Right lobe of liver (tissue), 6 donors: ENCODE data around the gene COL21A1. TPM values are rescaled to one million over a fixed set of nuclear protein-coding genes. Genes with fewer than 3 reads are reported as not detected.

Experiments used
- ATAC-seq, 4 donors: fragments of 200-7000 bp; cut with Tn5 transposase; one replicate each; pipeline ENCODE4 v1.9.1; 2020; ENCODE audit warnings: mild to moderate bottlenecking in 4 of 4, moderate library complexity in 4 of 4
- DNase-seq, 3 donors: peaks; one replicate each; pipeline ENCODE4 v3.0.0-alpha.2; 2020
- H3K27ac ChIP-seq, 3 donors: fragments of 200-600 bp; one replicate each; pipeline ENCODE4 v1.8.0; 2022
- H3K27me3 ChIP-seq, 2 donors: fragments of 200-600 bp; one replicate each; pipeline ENCODE4 v1.8.0; 2022
- H3K36me3 ChIP-seq, 4 donors: fragments of 200-600 bp; sonication (generic) in 1 of 4; one replicate each; pipeline versions ENCODE4 v1.5.1 to v1.8.0; 2017 to 2022; ENCODE audit warnings: control low read depth in 1 of 4
- H3K4me1 ChIP-seq, 4 donors: fragments of 200-600 bp; sonication (generic) in 1 of 4; one replicate each; pipeline versions ENCODE4 v1.5.1 to v1.8.0; 2017 to 2022; ENCODE audit warnings: control low read depth in 1 of 4
- H3K4me3 ChIP-seq, 3 donors: fragments of 200-600 bp; one replicate each; pipeline ENCODE4 v1.8.0; 2022
- H3K9me3 ChIP-seq, 4 donors: fragments of 200-600 bp; sonication (generic) in 1 of 4; one replicate each; pipeline versions ENCODE4 v1.5.1 to v1.8.0; 2017 to 2022; ENCODE audit warnings: control low read depth in 1 of 4
- POLR2A ChIP-seq: fragments of 450-650 bp; IDR thresholded peaks from one replicate; pipeline ENCODE4 v1.6.1; 2017; ENCODE audit warnings: antibody characterized with exemption, mild to moderate bottlenecking
- WGBS: methylation state at CpG from one replicate; pipeline ENCODE4 v1.1.6; 2018; ENCODE audit warnings: low coverage, low lambda C conversion rate; ENCODE audit not compliant: insufficient coverage; ENCODE audit errors: missing lambda C conversion rate; 5-methylcytosine and 5-hydroxymethylcytosine counted together
- intact Hi-C, 2 donors: fragments of 100-400 bp; cut with DNase I; formaldehyde crosslinking; loops; one replicate each; pipeline versions ENCODE4 v1.11.2 to v1.14.1; 2022
- total RNA-seq, 6 experiments: library from RNA; depleted of rRNA in 2 of 6; stranded (reverse); fragments of >200 nt in 2 of 6; fragmentation: NEBNext Ultra II Directional in 3 of 6; extraction: Animal tissue kit (Norgen Biotek cat#: 25700) in 3 of 6; gene quantifications; one replicate each; pipeline versions ENCODE4 v1.1.0 to v1.2.4, GENCODE V29; 2016 to 2023
- TF ChIP-seq, protein P1 (sequence below), 4 donors: fragments of 200-600 bp in 3 of 4; fragments of 450-650 bp in 1 of 4; IDR thresholded peaks; one replicate each; pipeline versions ENCODE4 v1.5.1 to v1.8.0; 2016 to 2022; ENCODE audit warnings: antibody characterized with exemption in 4 of 4, mild to moderate bottlenecking in 2 of 4
- donor health status: DM: no; HTN: yes; CAD: no.
- donor health status: DM: no; HTN: no; CAD: no.
- donor health status: DM: no; HTN: no; CAD: no.
- donor health status: DM: no; HTN: yes; CAD: no.
- donor health status: DM: no; HTN: yes; CAD: no.

Gene COL21A1
- total RNA-seq, 6 experiments from 2014 or later, result 0.11 to 0.73 (median 0.50) TPM

DNA sequence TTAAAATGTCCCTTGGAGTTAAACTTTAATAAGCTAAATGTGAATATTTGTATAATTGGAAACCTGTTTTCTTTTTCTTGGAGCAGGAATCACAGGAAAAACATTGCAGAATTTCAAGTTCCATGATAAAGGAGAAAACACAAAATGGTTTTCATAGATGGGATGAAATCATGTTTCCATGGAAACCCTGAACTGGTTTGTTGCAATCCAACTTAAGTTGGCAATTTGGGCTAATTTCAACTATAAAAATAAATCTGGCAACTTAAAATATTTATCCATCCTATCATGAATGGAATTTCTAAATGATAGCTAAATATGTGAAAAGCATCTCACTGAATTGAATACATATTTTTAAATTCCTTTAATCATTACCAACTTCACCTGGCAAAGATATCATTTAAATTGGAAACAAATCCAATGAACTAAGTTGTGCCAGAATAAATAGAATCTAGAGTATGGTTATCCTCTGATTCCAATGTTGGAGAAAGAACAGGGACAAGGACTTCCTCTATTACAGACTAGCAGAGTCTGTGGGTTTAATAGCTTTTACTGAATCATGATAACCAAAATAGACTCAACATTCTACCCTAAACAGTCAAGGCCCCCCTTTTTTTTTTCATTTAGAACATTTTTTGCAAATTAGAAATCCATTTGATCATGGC is 33.2 kb downstream of the COL21A1 start:
- Histone ChIP-seq H3K27ac (no peak overlapping the region), H3K27me3 (no peaks in the 10 kb centered on the region), H3K9me3 (no peaks in the 10 kb centered on the region), H3K4me1 (no peaks in the 10 kb centered on the region), H3K4me3 (no peak overlapping the region), H3K36me3 (no peaks in the 10 kb centered on the region)
- TF ChIP-seq, protein P1, sequence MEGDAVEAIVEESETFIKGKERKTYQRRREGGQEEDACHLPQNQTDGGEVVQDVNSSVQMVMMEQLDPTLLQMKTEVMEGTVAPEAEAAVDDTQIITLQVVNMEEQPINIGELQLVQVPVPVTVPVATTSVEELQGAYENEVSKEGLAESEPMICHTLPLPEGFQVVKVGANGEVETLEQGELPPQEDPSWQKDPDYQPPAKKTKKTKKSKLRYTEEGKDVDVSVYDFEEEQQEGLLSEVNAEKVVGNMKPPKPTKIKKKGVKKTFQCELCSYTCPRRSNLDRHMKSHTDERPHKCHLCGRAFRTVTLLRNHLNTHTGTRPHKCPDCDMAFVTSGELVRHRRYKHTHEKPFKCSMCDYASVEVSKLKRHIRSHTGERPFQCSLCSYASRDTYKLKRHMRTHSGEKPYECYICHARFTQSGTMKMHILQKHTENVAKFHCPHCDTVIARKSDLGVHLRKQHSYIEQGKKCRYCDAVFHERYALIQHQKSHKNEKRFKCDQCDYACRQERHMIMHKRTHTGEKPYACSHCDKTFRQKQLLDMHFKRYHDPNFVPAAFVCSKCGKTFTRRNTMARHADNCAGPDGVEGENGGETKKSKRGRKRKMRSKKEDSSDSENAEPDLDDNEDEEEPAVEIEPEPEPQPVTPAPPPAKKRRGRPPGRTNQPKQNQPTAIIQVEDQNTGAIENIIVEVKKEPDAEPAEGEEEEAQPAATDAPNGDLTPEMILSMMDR (IDR thresholded peaks at IDR 0.05), result no peak
- TF ChIP-seq POLR2A, result no peak
- intact Hi-C loops, result no loop called here
- DNase-seq (no peak), ATAC-seq (no peak)

DNA sequence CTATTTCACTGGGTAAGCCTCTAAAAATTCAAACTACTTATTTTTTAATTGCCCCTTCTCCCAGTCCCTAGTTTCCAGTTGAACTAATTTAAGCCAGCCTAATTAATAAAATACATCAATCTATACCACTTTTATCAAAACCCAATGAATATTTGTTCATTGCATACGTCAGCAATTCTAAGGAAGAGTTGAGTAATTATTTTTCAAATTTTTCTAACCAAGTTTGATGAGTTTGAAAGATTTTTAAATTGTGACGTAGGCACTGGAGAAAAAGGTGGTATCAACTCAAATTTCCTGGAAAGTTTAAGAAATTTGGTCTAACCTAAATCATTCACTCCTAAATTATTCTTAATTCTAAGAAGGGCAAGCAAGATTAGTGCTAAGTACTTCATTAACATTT is 35.7 kb downstream of the COL21A1 start:
- Histone ChIP-seq H3K27ac (no peak overlapping the region), H3K4me3 (no peak overlapping the region), H3K4me1 (no peaks in the 10 kb centered on the region), H3K27me3 (no peaks in the 10 kb centered on the region), H3K36me3 (no peaks in the 10 kb centered on the region), H3K9me3 (no peaks in the 10 kb centered on the region)
- ATAC-seq (no peak), DNase-seq (no peak)
- WGBS, result 22% methylated on average over 2 of the region's 2 CpGs
- TF ChIP-seq, protein P1 (IDR thresholded peaks at IDR 0.05), result no peak
- no peak for TF ChIP-seq POLR2A
- intact Hi-C loops, result no loop called here

DNA sequence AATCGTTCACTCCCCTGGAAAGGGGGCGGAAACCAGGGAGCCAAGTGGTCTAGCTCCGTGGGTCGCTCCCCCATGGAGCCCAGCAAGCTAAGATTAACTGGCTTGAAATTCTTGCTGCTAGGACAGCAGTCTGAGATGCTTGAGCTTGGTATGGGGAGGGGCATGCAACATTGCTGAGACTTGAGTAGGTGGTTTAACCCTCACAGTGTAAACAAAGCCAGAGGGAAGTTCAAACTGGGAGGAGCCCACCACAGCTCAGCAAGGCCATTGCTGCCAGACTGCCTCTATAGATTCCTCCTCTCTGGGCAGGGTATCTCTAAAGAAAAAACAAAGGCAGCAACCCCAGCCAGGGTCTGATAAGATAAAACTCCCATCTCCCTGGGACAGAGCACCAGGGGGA is 43.2 kb downstream of the COL21A1 start:
- H3K27me3 ChIP-seq, result no peaks in the 10 kb centered on the region
- TF ChIP-seq, protein P1 (IDR thresholded peaks at IDR 0.05), result no peak
- no peak for TF ChIP-seq POLR2A
- no peaks in the 10 kb centered on the region for H3K9me3 ChIP-seq
- no peak overlapping the region for H3K27ac ChIP-seq
- H3K4me1 ChIP-seq, result no peaks in the 10 kb centered on the region
- intact Hi-C loops, result no loop called here
- 70% methylated on average over 4 of the region's 4 CpGs for WGBS
- no peak overlapping the region for H3K4me3 ChIP-seq
- no peak for ATAC-seq
- H3K36me3 ChIP-seq, result no peaks in the 10 kb centered on the region
- no peak for DNase-seq

DNA sequence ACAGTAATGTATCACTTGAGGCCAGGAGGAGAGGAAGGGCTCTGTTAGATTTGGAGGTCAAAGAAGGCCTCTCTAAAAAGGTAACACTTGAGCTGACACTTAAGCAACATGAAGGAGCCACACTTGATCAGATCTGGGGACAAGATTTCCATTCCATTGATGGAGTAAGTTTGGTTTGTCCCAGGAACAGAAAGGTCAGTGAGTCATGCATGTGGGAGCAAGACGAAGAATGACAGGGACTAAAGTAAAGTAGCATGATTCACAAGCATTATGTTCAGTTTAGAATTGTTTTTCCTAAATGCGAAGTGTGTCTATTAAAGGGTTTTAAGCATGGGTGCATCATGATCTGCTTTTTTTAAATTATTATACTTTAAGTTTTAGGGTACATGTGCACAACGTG is 47.4 kb downstream of the COL21A1 start:
- TF ChIP-seq, protein P1 (IDR thresholded peaks at IDR 0.05), result no peak
- no peak for TF ChIP-seq POLR2A
- intact Hi-C loops, result no loop called here
- H3K4me1 ChIP-seq, result no peaks in the 10 kb centered on the region
- ATAC-seq (no peak), DNase-seq (no peak)
- H3K27me3 ChIP-seq, result no peaks in the 10 kb centered on the region
- H3K4me3 ChIP-seq, result no peak overlapping the region
- WGBS, result 57% methylated on average over 3 of the region's 3 CpGs
- no peaks in the 10 kb centered on the region for H3K9me3 ChIP-seq
- H3K27ac ChIP-seq, result no peak overlapping the region
- no peaks in the 10 kb centered on the region for H3K36me3 ChIP-seq

DNA sequence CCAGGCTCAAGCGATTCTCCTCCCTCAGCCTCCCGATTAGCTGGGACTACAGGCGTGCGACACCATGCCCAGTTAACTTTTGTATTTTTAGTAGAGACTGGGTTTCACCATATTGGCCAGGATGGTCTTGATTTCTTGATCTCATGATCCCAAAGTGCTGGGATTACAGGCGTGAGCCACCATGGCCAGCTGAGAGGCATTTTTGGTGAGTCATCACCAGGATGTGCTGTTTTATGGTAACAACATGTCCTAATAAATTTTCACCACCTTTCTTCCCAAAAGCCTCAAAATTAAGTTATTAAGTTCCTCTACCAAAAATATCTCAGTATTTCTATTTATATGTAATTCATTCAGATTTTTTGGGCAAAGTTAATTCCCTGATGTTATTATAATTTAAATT is 53.5 kb downstream of the COL21A1 start:
- intact Hi-C loops, result no loop called here
- ATAC-seq (no peak), DNase-seq (no peak)
- TF ChIP-seq, protein P1 (IDR thresholded peaks at IDR 0.05), result no peak
- TF ChIP-seq POLR2A, result no peak
- 81% methylated on average over 5 of the region's 5 CpGs for WGBS
- Histone ChIP-seq H3K27me3 (no peaks in the 10 kb centered on the region), H3K4me3 (no peak overlapping the region), H3K4me1 (no peaks in the 10 kb centered on the region), H3K36me3 (no peaks in the 10 kb centered on the region), H3K27ac (no peak overlapping the region), H3K9me3 (no peaks in the 10 kb centered on the region)
